Adrenal gland (tissue), 5 donors: Measurements from ENCODE around the gene RNU6-9.

ENCODE experiments used
- POLR2A ChIP-seq, 2 donors: fragments of 450-650 bp; IDR thresholded peaks; one replicate each; pipeline ENCODE4 v1.6.1; 2017; ENCODE audit warnings: antibody characterized with exemption in 2 of 2, mild to moderate bottlenecking in 2 of 2, moderate library complexity in 1 of 2
- TF ChIP-seq, protein P1 (sequence below), 6 experiments: fragments of 450-650 bp in 4 of 6; fragments of 200-600 bp in 2 of 6; sonication (generic) in 1 of 6; IDR thresholded peaks; 1 replicate in 5 of 6; 2 replicates in 1 of 6; pipeline versions ENCODE4 v1.5.1 to v1.8.0; 2016 to 2021; ENCODE audit warnings: antibody characterized with exemption in 6 of 6, mild to moderate bottlenecking in 2 of 6, moderate library complexity in 1 of 6
- donor health status: DM: no; HTN: no; CAD: no.

GRCh38 chr19:882871-883497 lies 10.3 kb upstream of the RNU6-9 start:
- TF ChIP-seq, protein P1, sequence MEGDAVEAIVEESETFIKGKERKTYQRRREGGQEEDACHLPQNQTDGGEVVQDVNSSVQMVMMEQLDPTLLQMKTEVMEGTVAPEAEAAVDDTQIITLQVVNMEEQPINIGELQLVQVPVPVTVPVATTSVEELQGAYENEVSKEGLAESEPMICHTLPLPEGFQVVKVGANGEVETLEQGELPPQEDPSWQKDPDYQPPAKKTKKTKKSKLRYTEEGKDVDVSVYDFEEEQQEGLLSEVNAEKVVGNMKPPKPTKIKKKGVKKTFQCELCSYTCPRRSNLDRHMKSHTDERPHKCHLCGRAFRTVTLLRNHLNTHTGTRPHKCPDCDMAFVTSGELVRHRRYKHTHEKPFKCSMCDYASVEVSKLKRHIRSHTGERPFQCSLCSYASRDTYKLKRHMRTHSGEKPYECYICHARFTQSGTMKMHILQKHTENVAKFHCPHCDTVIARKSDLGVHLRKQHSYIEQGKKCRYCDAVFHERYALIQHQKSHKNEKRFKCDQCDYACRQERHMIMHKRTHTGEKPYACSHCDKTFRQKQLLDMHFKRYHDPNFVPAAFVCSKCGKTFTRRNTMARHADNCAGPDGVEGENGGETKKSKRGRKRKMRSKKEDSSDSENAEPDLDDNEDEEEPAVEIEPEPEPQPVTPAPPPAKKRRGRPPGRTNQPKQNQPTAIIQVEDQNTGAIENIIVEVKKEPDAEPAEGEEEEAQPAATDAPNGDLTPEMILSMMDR (IDR thresholded peaks at IDR 0.05) = no peak
- TF ChIP-seq POLR2A (IDR thresholded peaks at IDR 0.05) = no peak
